GM23248 (cell line): Measurements from ENCODE around the gene SHISA8.

Experiments
- EZH2 ChIP-seq: fragments of 200-600 bp; sonication (generic); IDR thresholded peaks from 2 replicates; pipeline ENCODE4 v1.6.1; 2018; ENCODE audit warnings: antibody characterized with exemption, mild to moderate bottlenecking; ENCODE audit not compliant: insufficient read depth, poor library complexity, severe bottlenecking
- EZH2phosphoT487 ChIP-seq: fragments of 200-600 bp; sonication (generic); IDR thresholded peaks from 2 replicates; pipeline ENCODE4 v1.6.1; 2018; ENCODE audit warnings: antibody characterized with exemption, moderate library complexity, mild to moderate bottlenecking, low read depth; ENCODE audit not compliant: insufficient read depth

DNA sequence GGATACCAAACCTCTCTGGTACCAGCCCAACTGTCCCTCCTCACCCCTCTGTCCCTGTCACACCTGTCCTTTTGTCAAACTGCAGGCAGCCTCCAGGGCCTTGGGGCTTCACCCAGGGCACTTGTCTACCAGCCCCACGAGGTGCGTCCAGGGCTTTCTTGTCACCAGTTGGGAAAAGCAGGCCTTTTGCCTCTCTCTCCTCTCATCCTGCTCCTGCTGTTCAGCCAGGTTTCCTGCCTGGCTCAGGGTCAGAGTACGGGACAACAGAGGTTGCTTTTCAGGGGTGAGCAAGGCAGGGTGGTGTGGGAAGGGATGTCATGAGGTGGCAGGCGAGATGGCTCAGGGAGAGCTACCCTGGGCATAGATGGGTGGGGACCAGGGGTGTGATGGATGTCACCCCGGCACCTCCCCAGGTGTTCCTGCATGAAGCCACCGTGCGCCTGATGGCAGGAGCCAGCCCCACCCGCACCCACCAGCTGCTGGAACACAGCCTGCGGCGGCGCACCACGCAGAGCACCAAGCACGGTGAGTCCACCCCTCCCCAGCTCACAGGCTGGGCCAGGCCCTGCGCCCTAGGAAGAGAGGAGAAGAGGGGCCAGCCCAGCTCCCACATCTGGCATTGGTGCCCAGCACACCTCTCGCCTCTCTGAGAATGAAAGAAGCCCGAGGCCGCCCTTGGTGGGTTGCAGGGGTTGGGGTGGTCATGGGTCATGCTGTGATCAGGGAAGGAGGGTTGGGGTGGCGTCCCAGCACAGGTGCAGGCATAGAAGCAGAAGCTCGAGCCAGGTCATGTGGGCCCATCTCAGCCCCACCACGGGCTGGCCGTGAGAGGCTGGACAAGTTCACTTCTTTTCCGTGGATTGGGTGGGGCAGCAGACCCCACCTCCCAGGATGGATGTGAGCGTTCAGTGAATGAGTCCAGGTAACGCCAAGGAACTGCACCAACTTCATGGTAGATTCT lies 10.1 kb downstream of the SHISA8 start:
- TF ChIP-seq EZH2 (no peak), EZH2phosphoT487 (no peak)
